Activated naive CD4-positive, alpha-beta T cell treated with anti-CD3 and anti-CD28 coated beads, Interleukin-2, amount 50 U/mL, for 24 hours (primary cell): ENCODE data around the gene MGRN1.
A peak's percentile ranks its signal among the peaks of the same experiment; 100 is the strongest.

ENCODE experiments used
- H3K27ac Mint-ChIP-seq: one replicate; pipeline ENCODE4 v1.8.0; 2021; ENCODE audit warnings: mild to moderate bottlenecking, mixed read lengths
- H3K27me3 Mint-ChIP-seq: one replicate; pipeline ENCODE4 v1.8.0; 2021; ENCODE audit warnings: mixed read lengths
- H3K36me3 Mint-ChIP-seq: one replicate; pipeline ENCODE4 v1.8.0; 2021; ENCODE audit warnings: mixed read lengths
- H3K4me1 Mint-ChIP-seq: one replicate; pipeline ENCODE4 v1.8.0; 2021; ENCODE audit warnings: mixed read lengths
- H3K4me3 Mint-ChIP-seq: one replicate; pipeline ENCODE4 v1.8.0; 2021; ENCODE audit warnings: mild to moderate bottlenecking, mixed read lengths
- H3K9me3 Mint-ChIP-seq: one replicate; pipeline ENCODE4 v1.8.0; 2021; ENCODE audit warnings: mixed read lengths

Gene MGRN1

DNA sequence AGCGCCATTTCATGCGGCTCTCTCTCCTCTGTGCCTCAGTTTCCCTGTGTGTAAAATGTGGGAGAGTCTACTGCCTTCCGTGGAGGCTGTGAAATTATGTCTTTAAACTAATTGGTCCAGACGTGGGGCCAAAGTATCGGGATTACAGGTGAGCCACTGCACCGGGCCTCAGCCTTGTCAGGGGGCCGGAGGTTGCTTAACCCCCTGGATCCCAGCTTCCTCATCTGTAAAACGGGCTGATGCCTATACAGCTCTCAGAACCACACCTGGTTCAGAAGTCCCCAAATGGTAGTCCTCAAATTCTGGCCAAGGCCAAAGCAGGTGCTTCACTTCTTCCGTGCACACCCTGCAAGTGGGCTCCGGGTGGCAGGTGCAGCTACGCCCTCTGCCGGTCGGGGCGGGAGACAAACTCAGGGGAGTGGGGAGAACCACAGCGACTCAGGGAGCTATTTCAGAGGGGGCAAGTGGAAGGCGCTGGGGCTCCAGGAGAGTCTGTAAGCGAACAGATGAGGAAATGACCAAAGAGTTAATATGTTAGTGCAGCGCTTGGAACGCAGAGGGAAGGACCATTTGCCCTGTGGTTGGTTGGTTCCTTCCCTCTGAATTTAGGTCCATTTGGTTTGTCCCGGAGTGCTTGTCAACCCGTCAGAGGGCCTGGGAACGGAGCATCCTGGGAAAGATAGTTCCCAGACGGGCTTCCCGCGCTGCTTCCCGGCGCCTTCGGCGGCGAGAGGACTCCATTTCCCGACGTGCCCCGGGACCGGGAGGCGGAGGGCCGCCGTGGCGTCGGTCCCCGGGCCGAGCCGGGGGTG, at the start of gene MGRN1:
TSS of gene MGRN1 (plus strand) at position 812 of the 812 bp plus-strand sequence. CDS start 135 bp downstream, outside the sequence.
- H3K27ac Mint-ChIP-seq: peak within 1 kb of the TSS; percentile 96
- H3K4me1 Mint-ChIP-seq: peaks cover 33% of the 10 kb centered on the region
- H3K27me3 Mint-ChIP-seq: no peaks in the 10 kb centered on the region
- H3K9me3 Mint-ChIP-seq: no peaks in the 10 kb centered on the region
- peak within 1 kb of the TSS; percentile 95 for H3K4me3 Mint-ChIP-seq
- H3K36me3 Mint-ChIP-seq: no peaks in the 10 kb centered on the region

DNA sequence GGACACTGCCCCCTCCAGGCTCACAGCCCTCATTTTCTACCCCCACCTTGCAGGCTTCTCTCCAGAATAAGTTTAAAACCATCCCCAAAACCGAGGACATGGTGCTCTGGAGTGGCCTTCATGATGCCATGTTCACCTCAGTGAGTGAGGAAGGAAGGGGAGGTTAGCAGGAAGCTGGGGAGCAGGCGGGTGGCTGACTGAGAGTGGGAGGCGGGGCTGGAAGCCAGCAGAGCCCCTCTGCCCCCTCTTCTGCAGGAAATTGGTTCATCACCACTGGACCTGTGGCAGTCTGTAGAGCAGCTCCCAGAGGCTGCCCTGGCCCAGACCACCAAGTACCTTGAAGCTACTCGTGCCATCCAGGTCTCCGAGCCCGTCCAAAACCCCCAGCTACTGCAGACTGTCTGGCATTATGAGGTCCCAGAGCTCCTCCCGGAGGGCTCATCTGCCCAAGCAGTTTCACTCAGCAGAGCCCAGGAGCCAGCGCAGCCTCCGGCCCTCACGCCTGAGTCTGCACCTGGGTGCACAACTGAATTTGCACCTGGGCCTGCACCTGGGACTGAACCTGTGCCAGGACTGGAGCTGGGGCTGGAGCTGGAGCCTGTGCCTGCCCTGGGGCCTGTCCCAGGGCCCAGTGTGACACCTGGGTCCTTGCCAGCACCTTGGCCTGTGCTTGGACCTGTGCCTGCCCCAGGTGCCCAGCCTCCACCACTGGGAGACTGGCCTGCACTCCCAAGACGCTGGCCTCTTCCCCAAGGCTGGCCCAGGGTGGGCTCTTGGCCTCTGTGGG, 49.5 kb upstream of the MGRN1 start:
- Mint-ChIP-seq H3K4me3 (no peak overlapping the region), H3K27ac (no peak overlapping the region), H3K9me3 (no peaks in the 10 kb centered on the region), H3K36me3 (no peaks in the 10 kb centered on the region), H3K27me3 (no peaks in the 10 kb centered on the region), H3K4me1 (no peaks in the 10 kb centered on the region)

DNA sequence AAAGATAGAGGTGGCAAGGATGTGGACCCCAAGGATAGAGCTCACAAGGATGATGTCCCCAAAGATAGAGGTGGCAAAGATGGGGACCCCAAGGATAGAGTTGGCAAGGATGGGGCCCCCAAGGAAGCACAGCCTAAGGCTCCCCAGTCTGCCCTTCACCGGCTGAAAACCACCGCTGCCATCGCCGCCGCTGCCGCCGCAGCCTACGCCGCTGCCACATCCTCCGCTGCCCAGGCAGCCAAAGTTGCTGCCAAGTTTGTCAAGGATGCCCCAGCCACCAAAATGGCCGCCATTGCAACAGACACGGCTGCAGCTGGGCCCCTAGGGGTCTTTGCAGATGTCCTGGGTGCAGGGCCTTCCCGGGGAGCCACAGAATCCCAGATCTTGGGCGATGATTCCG, 48.6 kb upstream of the MGRN1 start:
- Mint-ChIP-seq H3K4me3 (no peak overlapping the region), H3K27me3 (no peaks in the 10 kb centered on the region), H3K36me3 (no peaks in the 10 kb centered on the region), H3K4me1 (no peaks in the 10 kb centered on the region), H3K27ac (no peak overlapping the region), H3K9me3 (no peaks in the 10 kb centered on the region)

DNA sequence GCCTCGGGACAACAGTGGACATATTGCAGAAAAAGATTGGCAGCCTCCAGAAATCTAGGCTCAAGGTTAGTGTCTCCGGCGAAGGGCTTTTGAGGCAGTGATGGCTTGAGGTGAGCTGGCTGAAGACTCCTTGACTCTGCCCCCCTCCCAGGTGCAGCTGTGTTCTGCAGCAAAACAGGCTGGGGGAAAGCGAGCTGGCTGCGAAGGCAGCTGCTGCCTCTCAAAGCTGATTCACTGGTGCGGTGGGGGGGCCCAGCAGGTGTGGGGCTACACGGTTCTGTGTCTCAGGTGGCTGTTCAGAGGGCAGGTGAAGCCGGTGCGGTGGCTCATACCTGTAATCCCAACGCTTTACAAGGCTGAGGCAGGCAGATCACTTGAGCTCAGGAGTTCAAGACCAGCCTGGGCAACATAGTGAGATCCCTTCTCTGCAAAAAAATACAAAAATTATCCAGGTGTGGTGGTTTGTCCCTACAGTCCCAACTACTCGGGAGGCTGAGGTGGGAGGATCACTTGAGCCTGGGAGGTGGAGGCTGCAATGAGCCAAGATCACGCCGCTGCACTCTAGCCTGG, 45.6 kb upstream of the MGRN1 start:
- no peak overlapping the region for H3K4me3 Mint-ChIP-seq
- no peaks in the 10 kb centered on the region for H3K4me1 Mint-ChIP-seq
- H3K27ac Mint-ChIP-seq: no peak overlapping the region
- no peaks in the 10 kb centered on the region for H3K27me3 Mint-ChIP-seq
- no peaks in the 10 kb centered on the region for H3K36me3 Mint-ChIP-seq
- no peaks in the 10 kb centered on the region for H3K9me3 Mint-ChIP-seq

DNA sequence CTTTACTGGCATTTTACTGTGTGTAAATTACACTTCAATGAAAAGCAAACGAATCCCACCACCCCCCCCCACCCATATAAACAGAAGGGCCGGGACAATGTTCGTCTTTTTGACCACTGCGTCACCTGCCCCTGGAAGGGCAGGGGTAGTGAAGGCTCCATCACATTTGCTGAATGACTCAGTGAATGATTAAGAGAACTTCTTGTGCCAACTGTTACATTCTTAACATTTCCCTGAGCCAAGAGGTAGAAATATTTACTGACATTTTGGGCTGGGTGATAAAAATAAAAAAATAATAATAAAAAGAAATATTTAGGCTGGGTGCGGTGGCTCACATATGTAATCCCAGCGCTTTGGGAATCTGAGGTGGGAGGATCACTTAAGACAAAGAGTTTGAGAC, 44.4 kb upstream of the MGRN1 start:
- Mint-ChIP-seq H3K36me3 (no peaks in the 10 kb centered on the region), H3K27me3 (no peaks in the 10 kb centered on the region), H3K4me3 (no peak overlapping the region), H3K27ac (no peak overlapping the region), H3K4me1 (no peaks in the 10 kb centered on the region), H3K9me3 (no peaks in the 10 kb centered on the region)

DNA sequence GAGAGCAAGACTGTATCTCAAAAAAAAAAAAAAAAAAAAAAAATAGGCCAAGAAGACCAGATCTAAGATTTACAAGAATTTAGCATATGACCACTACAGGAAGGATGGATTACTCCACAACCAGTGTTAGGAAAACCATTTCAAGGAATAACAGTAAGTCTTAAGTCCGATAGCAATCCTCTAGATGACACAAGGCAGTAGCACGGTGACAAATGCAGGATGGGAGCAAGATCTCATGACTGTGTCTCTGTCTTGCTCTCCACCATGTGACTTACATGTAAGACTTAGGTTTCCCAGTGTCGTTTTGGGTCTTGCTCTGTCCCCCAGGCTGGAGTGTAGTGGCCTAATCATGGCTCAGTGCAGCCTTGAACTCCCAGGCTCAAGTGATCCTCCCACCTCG, 40.7 kb upstream of the MGRN1 start:
- Mint-ChIP-seq H3K4me1 (peaks cover 4% of the 10 kb centered on the region), H3K9me3 (no peaks in the 10 kb centered on the region), H3K27me3 (peaks cover 3% of the 10 kb centered on the region), H3K27ac (no peak overlapping the region), H3K36me3 (no peaks in the 10 kb centered on the region), H3K4me3 (no peak overlapping the region)

DNA sequence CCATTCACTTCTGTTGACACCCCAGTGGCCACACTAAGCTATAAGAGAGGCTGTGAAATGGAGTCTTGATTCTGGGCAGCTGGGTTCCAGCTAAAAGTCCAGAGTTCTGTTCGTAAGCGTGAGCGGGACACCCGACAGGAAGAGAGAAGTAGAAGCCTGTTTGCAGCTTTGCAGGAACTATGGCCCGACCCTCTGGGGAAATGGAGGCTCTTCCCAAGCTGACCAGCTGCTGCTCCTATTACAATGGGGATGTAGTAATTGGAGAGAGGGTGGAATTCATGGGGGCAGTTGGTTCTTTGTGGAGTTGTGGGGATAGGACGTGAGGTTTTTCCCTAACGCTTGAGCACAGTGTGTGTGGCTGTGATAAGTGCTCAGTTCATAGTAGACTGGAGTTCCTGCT, 38.3 kb upstream of the MGRN1 start:
- peaks cover 4% of the 10 kb centered on the region for H3K4me1 Mint-ChIP-seq
- no peaks in the 10 kb centered on the region for H3K9me3 Mint-ChIP-seq
- H3K27ac Mint-ChIP-seq: no peak overlapping the region
- H3K4me3 Mint-ChIP-seq: no peak overlapping the region
- H3K27me3 Mint-ChIP-seq: peaks cover 3% of the 10 kb centered on the region
- no peaks in the 10 kb centered on the region for H3K36me3 Mint-ChIP-seq

DNA sequence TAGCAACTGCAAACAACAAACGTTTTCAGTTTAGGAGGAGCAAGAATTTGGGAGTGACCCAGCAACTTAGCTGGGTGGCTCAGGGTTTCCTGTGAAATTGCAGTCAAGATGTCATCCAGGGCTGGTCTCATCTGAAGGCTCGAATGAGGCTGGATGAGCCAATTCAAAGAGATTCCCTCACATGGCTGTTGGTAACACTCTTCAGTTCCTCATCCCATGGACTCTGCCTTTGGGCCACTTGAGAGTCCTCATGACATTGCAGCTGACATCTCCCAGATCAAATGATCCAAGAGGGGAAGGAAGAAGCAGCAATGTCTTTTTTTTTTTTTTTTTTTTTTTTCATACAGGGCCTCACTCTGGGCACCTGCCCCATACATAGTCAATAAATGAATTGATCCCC, 36.2 kb upstream of the MGRN1 start:
- Mint-ChIP-seq H3K27ac (no peak overlapping the region), H3K9me3 (no peaks in the 10 kb centered on the region), H3K36me3 (no peaks in the 10 kb centered on the region), H3K4me3 (no peak overlapping the region), H3K4me1 (peaks cover 4% of the 10 kb centered on the region), H3K27me3 (peaks cover 3% of the 10 kb centered on the region)

DNA sequence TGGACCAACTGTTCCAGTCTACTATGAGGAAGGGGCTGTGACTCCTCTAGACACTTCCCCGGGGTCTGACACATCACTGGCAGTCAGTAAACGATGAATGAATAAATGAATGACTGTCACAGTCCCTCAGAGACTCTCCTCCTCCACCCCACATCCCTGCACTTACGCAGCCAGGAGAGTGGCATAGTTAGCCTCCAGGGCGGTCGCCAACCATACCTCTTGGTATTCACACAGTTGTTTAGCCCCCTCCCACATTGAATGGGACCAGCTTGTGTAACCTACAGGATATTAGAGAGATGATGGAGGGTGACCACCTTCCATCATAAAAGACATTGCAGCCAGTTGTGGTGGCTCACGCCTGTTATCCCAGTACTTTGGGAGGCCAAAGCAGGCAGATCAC, 35.7 kb upstream of the MGRN1 start:
- Mint-ChIP-seq H3K4me1 (peaks cover 4% of the 10 kb centered on the region), H3K4me3 (no peak overlapping the region), H3K27me3 (peaks cover 3% of the 10 kb centered on the region), H3K36me3 (no peaks in the 10 kb centered on the region), H3K27ac (no peak overlapping the region), H3K9me3 (no peaks in the 10 kb centered on the region)

DNA sequence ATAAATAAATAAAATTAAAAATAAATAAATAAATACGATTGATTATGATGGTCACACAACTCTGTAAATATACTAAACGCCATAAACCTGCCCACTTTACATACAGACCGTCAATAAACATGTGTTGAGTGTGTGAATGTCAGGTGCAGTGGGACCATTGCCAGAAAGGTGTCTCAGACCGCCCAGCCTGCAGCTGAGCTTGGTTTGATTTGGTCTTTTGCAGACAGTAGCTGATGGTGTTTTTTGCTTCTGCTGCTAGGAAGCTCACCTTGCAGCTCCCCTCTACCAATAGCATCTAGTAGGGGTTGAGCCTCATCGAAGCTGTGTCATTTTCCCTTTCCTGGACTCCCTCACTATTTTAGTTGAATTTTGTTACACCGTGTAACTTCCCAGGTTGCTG, 33.4 kb upstream of the MGRN1 start:
- Mint-ChIP-seq H3K4me1 (no peaks in the 10 kb centered on the region), H3K4me3 (no peak overlapping the region), H3K27me3 (no peaks in the 10 kb centered on the region), H3K27ac (no peak overlapping the region), H3K9me3 (no peaks in the 10 kb centered on the region), H3K36me3 (no peaks in the 10 kb centered on the region)

DNA sequence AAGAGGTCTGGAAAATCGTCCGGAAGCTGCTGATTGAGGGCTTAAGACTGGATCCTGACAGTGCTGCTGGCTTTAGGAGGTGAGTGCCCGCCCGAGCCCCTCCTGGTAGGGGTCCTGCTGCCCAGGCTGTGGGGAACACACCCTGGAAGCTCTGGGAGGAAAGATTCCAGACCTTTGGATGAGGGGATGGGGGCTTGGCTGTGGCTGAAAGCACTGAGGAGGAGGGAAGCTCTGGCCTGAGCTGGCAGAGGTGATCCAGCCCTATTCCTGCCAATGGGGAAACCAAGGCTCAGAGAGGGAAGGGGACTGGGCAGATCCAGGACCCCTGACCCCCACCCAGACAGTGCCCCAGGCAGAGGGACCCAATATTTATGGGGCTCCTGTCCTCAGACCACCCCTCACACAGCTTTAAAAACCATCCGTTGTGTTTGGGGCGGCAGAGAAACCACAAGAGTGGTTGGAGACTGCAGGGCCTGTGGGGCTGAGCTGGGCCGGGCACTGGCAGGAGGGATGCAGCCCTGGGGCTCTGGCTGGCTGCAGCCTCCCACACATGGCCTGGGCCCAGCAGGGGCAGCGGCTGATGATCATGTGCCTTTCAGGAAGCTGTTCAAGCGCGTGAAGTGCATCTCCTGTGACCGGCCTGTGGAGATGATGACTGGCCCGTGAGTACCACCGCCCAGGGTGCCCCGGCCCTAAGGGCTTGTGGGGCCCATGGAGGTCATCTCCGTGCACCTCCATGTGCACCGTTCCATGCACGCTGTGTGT, 32.7 kb upstream of the MGRN1 start:
- H3K27me3 Mint-ChIP-seq: no peaks in the 10 kb centered on the region
- no peaks in the 10 kb centered on the region for H3K36me3 Mint-ChIP-seq
- H3K9me3 Mint-ChIP-seq: no peaks in the 10 kb centered on the region
- H3K27ac Mint-ChIP-seq: no peak overlapping the region
- H3K4me1 Mint-ChIP-seq: no peaks in the 10 kb centered on the region
- no peak overlapping the region for H3K4me3 Mint-ChIP-seq

DNA sequence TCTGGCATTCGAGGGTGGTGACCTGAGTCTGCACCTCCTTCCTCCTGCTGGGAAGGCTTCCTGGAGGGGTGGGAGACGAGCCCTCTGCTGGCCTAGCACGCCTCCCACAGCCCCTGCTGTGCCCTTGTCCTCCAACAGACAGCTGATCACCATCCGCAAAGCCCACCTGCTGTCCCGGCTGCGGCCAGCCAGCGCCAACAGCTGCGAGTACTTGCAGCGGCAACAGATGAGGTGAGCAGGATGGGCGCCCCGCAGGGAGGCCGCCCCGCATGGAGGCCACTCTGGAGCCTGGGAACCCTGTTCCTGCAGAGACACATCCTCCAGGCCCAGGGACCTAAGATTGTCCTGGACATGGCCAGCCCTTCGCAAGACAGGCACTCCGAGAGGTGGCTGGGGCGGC, 31.5 kb upstream of the MGRN1 start:
- Mint-ChIP-seq H3K27ac (no peak overlapping the region), H3K9me3 (no peaks in the 10 kb centered on the region), H3K36me3 (no peaks in the 10 kb centered on the region), H3K4me3 (no peak overlapping the region), H3K4me1 (no peaks in the 10 kb centered on the region), H3K27me3 (no peaks in the 10 kb centered on the region)

DNA sequence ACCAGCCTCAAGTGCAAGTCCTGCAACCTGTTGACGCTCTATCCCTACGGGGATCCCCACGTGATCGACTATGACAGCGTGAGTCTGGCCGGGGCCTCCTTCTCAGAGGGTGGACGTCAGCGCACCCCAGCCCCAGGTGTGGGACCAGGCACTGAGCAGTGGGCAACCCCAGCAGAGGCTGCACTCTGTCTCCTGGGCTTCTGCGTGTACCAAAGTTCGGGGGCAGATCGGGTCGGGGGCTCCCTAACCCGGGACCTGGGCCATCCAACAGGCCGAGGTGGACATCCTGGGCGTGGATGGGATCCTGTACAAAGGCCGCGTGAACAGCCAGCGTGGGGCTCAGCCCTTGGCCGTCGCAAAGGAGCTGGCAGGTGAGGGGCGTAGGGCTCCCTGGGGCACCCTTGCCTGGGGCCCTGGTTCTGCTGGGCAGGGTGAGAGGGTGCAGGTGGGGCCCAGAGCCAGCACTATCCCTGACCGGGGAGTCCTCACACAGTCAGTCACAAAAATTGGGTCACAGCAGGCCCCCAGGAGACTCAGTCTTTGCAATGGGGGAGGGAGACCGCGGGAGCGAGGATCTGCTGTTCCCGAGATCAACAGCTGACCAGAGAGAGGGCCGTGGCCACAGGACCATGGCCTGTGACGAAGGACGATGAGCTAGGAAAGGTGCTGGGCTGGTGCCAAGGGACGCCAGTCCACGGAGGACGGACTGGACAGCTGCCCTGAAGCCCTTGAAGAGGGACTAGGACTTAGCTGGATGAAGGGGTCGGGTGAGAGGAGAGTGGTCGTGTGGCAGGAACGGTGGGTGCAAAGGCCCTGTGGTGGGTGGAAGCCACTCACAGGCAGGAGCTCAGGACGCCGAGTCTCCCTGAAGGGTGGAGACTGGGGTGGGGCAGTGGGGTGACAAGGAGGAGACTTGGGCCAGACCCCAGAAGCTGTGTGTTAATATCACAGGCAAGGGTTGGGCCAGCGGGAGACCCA, 29.9 kb upstream of the MGRN1 start:
- Mint-ChIP-seq H3K4me1 (no peaks in the 10 kb centered on the region), H3K27ac (no peak overlapping the region), H3K36me3 (no peaks in the 10 kb centered on the region), H3K9me3 (no peaks in the 10 kb centered on the region), H3K4me3 (no peak overlapping the region), H3K27me3 (no peaks in the 10 kb centered on the region)

DNA sequence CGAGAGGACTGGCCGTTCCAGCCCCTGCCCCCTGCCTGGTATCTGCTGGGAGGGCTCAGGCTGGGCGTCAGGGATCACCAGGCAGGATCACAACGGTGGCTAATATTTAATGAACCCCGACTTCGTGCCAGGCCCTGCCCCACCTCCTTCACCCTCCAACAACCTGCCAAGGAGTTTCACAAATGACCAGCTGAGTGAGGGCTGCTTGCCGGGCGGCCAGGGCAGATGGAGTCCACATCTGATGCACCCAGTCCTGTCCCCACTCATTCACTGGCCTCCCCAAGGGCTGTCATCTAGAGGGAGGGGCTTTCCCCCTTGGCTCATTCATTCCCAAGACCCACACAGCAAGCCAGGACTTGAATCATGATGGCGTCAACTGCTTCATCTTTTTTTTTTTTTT, 27.5 kb upstream of the MGRN1 start:
- Mint-ChIP-seq H3K27ac (no peak overlapping the region), H3K36me3 (no peaks in the 10 kb centered on the region), H3K9me3 (no peaks in the 10 kb centered on the region), H3K27me3 (no peaks in the 10 kb centered on the region), H3K4me1 (no peaks in the 10 kb centered on the region), H3K4me3 (no peak overlapping the region)

DNA sequence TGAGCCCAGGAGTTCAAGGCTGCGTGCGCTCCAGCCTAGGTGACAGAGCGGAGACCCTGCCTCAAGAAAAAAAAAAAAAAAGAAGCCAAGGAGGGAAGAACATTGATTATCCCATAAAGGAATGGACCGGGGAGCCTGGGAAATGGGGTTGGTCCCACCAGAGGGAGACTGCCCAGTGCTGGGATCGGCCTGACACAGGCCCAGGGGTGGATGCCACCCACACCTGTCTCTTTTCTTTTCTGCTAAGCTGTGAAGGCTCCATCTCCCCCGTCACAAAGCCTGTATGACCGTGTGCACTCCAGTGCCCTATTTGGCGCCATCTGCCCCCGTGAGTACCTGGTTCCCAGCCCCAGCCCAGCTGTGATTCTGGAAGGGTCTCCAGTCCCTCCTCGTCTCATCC, 25.6 kb upstream of the MGRN1 start:
- H3K36me3 Mint-ChIP-seq: no peaks in the 10 kb centered on the region
- no peak overlapping the region for H3K27ac Mint-ChIP-seq
- H3K9me3 Mint-ChIP-seq: no peaks in the 10 kb centered on the region
- H3K4me1 Mint-ChIP-seq: no peaks in the 10 kb centered on the region
- no peaks in the 10 kb centered on the region for H3K27me3 Mint-ChIP-seq
- H3K4me3 Mint-ChIP-seq: no peak overlapping the region
